ENCODE data around the gene IQSEC1.

IQSEC1 gene

GRCh38 chr3:12963922-12964701 lies 109.1 kb downstream of the IQSEC1 start:
- no peak for DNase-seq

DNA sequence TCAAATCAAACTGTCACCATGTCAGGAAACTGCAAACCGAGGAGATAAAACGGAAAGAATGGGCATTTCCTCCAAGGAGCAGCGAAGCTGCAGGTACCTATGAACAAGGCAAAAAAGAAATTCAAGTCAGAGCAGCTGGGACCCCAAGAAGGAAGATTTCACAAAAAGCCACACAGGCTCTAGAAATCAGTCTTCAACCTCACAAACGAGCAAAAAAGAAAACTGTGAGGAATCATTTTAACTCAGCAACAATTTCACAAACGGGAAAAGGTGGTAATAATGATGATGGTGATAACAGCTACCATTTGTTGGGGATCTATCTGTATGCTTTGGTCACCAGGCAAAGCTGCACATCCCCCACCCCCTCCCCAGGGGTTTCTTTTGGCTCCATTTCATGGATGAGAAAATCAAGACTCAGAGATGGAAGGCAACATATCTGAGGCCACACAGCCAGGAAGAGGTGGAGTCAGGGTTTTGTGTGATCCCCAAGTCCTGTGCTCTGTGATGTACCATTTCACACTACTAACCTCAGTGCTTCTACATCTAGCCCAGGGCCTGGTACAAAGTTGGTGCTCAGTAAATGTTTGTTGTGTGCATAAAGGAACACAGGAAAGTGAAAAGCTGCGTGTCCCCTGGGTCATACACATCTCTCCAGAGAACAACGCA lies 109.9 kb downstream of the IQSEC1 start:
- no peak for DNase-seq

- DNase-seq = no peak
These were observed 110.9 kb downstream of the IQSEC1 start for GRCh38 chr3:12962292-12962691.

GRCh38 chr3:12961697-12962036 lies 111.6 kb downstream of the IQSEC1 start:
- no peak for DNase-seq

- DNase-seq = no peak
These were observed 112.1 kb downstream of the IQSEC1 start for GRCh38 chr3:12961007-12961696.

DNA sequence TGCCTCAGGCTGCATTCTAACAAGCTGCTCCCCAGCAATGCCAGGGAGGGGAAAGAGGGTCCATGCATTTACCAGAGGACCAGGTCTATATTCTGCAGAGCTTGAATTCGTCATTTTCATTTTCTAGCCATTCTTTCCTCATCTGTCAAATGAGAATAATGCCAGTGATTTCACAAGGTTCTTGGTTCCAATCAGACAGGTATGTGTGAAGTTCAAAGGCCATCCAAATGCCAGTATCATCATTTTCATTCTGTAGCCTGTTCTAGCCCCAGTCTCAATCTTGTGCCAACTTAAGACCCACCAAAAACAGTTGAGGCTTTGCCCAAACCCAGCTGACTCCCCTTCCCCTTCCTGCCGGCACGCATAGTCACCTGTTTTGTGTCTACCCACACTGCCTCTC lies 112.7 kb downstream of the IQSEC1 start:
- DNase-seq = no peak

- no peak for DNase-seq
These were observed 113.3 kb downstream of the IQSEC1 start for GRCh38 chr3:12959838-12960378.

DNA sequence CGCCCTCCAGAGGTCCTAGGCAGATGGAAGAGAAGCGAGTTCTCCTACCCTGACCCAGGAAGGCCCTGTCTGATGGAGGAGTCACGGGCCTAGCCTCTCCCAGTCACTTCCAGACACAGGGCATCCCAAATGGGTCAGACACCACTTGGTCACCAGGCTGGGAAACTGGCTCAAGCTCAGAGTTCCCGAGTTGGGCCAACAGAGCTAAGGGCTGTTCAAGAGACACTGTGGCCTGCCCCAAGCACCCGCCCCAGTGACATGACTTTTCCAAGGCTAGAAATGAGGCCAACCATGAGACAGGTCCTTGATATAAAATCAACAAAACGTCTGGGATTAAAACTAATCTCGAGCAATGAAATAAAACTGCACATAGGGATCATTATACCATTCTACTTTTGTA lies 113.8 kb downstream of the IQSEC1 start:
- no peak for DNase-seq

DNA sequence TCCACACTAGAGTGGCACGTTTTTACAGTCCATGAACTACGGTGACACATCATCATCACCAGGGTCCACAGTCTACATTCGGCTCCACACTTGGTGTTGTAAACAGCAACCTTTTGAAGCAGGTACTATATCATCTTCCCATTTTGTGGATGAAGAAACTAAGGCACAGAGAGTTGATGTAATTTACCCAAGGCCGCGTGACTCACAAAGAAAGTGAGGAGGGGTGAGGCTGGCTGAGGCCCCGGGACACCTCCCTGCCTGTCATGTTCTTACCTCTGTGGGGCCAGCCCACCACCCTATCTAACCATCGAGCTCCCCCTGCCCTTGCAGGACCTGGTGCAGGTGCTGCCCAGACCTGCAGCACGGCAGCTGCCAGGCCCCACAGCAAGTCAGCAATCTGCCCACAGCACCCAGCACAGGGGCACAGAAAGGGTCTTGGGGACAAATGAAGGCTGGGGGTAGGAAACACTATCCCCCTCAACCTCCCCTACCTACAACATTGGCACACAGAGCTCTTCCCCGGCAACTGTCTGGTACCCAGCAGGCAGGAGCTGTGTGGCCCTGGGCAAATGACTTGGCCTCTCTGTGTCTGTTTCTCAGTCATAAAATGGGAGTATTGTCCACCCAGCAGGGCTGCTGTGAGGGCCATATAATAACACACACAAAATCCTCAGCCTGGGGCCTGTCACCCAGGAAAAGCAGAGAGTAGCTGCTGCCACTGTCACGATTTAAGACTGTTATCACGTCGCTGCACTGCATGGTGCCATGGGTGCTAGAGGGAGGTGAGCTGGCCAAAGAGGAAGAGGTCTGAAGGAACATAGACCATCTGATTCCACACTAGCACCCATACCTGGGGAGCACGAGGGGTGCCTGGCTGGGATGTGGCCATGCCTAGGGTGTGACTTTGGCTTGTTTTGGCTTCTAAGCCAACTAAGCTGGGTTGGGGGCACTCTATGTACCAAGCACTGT lies 115.1 kb downstream of the IQSEC1 start:
- DNase-seq = no peak

GRCh38 chr3:12957339-12957738 lies 115.9 kb downstream of the IQSEC1 start:
- no peak for DNase-seq

DNA sequence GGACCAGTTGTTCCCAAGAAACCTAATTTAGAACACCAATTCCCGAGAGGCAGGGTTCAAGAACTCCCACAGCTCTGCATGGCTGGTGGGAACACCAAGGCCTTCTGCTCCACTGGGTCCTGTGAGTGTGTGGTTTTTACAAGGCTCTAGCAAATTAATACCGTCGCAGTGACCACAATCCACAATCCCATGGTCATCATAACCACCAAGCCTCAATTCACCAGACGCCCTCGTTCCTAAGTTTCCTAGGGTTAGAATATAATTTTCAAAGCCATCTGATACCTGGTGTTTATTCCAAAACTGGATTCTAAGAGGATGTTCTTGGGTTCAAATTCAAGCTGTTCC lies 116.9 kb downstream of the IQSEC1 start:
- DNase-seq = no peak

GRCh38 chr3:12955651-12956315 lies 117.4 kb downstream of the IQSEC1 start:
- no peak for DNase-seq

- no peak for DNase-seq
These were observed 118.2 kb downstream of the IQSEC1 start for GRCh38 chr3:12954891-12955650.

DNA sequence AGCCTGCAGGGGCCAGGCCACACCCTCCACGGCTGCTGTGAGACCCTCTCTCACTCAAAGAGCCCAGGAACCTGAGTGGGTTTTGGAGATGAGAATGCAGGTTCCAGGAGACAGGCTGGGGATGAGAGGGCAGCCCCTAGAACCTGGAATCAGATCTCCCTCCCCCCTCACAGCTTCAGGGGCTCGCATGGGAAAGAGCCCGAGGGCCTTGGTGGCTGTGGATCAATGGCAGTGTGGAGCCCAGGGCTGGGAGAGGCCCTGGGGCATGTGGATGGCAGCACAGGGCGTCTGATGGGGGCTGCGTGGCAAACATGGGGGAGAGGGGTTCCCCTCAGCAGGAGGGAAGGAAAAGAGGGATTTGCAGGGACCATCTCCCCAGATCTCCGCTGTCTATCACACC lies 119.0 kb downstream of the IQSEC1 start:
- no peak for DNase-seq

- no peak for DNase-seq
These were observed 119.8 kb downstream of the IQSEC1 start for GRCh38 chr3:12953201-12953995.

- no peak for DNase-seq
These were observed 120.7 kb downstream of the IQSEC1 start for GRCh38 chr3:12952343-12953200.

- DNase-seq = no peak
These were observed 124.1 kb downstream of the IQSEC1 start for GRCh38 chr3:12948891-12949711.

- no peak for DNase-seq
These were observed 124.9 kb downstream of the IQSEC1 start for GRCh38 chr3:12948371-12948770.

Measured in NCI-H2227 treated with DMSO at 0.1 percent for 48 hours (cell line).